Measurements from ENCODE around the gene DLD. TPM values are rescaled to one million over a fixed set of nuclear protein-coding genes. Genes with fewer than 3 reads are reported as not detected.
"Not testable (repeated sequence)": the region's sequence is repeated elsewhere in the genome, so short reads cannot be mapped to it uniquely, and the experiment has no call there.

Gene DLD
- total RNA-seq, 2 donors from 2014 or later: 60.4 to 60.9 TPM

- no peak for DNase-seq (ENCODE audit: low spot score)
- intact Hi-C loops (cut with DNase I): no loop called here
Measured at GRCh38 chr7:107900496-107901015, 9.6 kb downstream of the DLD start.

DNA sequence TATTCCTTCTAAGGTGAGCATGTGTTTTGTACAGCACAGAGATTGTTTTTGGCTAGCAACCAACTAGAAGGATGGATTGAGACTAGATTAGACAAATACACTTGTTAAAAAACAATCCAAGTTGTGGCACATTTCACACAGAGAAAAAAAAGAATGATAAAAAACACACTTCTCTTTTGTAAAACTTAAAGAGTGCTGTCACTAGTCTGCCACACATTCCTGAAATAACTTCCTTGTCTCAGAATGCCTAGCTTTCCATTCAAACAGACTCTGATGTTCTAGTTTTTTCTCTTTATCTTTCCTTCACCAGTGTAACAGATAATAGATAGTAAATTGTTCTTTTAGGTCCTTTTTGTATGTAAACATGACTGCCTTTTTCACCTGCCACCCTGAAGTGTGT, 11.4 kb downstream of the DLD start:
- no peak for DNase-seq (ENCODE audit: low spot score)
- intact Hi-C loops (cut with DNase I): no loop called here

GRCh38 chr7:107907790-107908189, 16.8 kb downstream of the DLD start:
- intact Hi-C loops (cut with DNase I): no loop called here
- DNase-seq (ENCODE audit: low spot score): no peak

DNA sequence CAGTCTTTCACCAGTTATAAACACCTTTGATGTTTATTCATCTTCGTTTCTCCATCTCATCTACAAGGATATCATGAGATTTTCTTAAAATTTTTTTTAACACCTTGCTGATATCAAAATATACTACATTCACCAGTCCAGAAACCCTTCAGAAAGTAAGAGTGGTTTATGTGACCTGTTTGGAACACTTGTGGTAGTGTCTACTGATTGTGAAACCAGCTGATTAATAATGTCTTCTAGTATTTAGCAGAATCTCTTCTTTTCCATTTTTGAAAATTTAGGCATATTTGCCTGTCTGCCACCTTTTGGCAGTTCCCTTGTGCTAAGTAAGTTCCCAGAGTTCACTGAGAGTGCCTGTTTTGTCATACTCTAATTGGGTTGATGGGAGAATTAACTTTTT, 18.5 kb downstream of the DLD start:
- DNase-seq (ENCODE audit: low spot score): no peak
- intact Hi-C loops (cut with DNase I): no loop called here

GRCh38 chr7:107911981-107912380, 21.0 kb downstream of the DLD start:
- no peak for DNase-seq (ENCODE audit: low spot score)
- intact Hi-C loops (cut with DNase I): no loop called here

DNA sequence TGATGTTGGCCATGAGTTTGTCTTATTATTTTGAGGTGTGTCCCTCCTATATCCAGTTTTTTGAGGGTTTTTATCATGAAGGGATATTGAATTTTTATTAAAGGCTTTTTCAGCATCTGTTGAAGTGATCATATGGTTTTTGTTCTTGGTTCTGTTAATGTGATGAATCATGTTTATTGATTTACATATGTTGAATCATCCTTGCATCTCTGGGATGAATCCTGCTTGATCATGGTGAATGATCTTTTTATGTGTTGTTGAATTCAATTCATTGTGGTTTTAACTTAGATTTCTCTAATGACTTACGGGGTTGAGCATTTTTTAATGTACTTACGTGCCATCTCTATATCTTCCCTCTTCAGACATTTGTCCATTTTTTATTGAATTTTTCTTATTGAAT, 22.9 kb downstream of the DLD start:
- DNase-seq (ENCODE audit: low spot score): no peak
- intact Hi-C loops (cut with DNase I): no loop called here

- no peak for DNase-seq (ENCODE audit: low spot score)
- intact Hi-C loops (cut with DNase I): no loop called here
Measured at GRCh38 chr7:107914831-107915230, 23.8 kb downstream of the DLD start.

DNA sequence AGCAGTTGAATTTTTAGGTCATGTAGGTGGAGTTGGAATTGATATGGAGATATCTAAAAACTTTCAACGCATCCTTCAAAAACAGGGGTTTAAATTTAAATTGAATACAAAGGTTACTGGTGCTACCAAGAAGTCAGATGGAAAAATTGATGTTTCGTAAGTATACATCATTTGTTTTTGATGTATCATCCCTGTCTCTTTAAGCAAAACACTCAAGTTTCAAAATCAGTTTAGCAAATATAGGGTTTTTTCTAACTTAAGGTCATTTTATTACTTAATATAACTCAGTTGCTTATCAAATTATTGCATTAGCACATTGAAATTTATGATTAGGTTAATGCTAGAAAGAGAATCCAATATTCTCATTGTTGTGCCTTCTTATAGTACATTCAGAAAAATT, 24.6 kb downstream of the DLD start:
- no peak for DNase-seq (ENCODE audit: low spot score)
- intact Hi-C loops (cut with DNase I): no loop called here

- no peak for DNase-seq (ENCODE audit: low spot score)
- intact Hi-C loops (cut with DNase I): no loop called here
Measured at GRCh38 chr7:107917763-107918651, 27.0 kb downstream of the DLD start.

DNA sequence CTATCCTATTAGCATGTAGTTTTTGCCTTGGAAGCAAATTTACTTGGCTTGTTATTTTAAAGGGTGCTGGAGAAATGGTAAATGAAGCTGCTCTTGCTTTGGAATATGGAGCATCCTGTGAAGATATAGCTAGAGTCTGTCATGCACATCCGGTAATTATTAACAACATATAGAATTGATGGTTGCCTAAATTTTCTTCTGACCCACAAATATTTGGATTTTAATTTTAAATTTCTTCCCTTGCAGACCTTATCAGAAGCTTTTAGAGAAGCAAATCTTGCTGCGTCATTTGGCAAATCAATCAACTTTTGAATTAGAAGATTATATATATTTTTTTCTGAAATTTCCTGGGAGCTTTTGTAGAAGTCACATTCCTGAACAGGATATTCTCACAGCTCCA, 28.0 kb downstream of the DLD start:
- DNase-seq (ENCODE audit: low spot score): no peak
- intact Hi-C loops (cut with DNase I): no loop called here

GRCh38 chr7:107920048-107920772, 29.2 kb downstream of the DLD start:
- intact Hi-C loops (cut with DNase I): no loop called here
- DNase-seq (ENCODE audit: low spot score): no peak

DNA sequence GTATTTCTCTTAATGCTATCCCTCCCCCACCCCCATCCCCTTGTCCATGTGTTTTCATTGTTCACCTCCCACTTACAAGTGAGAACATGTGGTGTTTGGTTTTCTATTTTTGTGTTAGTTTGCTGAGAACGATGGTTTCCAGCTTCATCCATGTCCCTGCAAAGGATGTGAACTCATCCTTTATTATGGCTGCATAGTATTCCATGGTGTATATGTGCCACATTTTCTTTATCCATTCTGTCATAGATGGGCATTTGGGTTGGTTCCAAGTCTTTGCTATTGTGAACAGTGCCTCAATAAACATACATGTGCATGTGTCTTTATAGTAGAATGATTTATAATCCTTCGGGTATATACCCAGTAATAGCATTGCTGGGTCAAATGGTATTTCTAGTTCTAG, 30.8 kb downstream of the DLD start:
- DNase-seq (ENCODE audit: low spot score); intact Hi-C loops (cut with DNase I): not testable (repeated sequence)

DNA sequence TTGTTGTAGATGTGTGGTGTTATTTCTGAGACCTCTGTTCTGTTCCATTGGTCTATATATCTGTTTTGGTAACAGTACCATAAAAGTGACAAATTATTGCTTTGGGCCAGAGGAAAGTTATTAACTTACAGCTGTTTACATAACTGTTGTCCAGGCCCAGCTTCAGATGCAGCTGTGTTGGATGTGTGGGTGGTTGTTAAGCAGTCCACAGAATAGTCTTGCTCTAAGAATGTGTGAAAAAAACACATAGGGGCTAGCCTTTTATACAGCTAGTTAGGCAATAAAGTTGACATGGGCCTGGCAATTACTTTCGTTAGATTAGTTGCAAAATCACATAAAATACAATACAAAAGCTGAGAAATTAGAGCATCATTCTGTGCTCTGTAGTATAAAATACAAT, 31.9 kb downstream of the DLD start:
- DNase-seq (ENCODE audit: low spot score): no peak
- intact Hi-C loops (cut with DNase I): no loop called here

DNA sequence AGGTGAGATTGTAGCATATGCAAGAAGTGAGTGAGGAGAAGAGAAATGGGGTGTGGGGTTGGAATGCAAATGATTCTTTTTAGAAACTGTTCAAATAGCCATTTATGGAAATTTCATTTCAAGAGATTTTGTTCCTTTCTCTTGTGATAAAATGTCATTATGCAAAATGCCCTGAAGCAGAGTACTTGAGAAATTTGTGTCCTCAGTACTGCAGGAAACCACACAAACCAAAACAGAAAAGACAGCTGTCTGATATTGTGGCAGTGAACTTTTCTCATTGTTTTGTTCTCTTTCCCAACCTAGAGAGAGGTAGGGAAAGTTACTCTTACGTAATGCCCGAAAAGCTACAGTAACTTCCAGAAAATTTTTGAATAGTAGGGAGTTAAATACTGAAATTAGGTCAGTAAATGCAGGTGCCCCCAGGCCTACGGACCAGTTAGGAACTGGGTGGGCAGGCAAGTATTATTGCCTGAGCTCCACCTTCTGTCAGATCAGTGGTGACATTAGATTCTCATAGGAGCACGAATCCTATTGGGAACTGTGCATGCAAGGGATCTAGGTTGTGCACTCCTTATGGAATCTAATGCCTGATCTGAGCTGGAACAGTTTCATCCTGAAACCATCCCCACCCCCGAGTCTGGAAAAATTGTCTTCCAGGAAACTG, 34.0 kb downstream of the DLD start:
- intact Hi-C loops (cut with DNase I): no loop called here
- no peak for DNase-seq (ENCODE audit: low spot score)

DNA sequence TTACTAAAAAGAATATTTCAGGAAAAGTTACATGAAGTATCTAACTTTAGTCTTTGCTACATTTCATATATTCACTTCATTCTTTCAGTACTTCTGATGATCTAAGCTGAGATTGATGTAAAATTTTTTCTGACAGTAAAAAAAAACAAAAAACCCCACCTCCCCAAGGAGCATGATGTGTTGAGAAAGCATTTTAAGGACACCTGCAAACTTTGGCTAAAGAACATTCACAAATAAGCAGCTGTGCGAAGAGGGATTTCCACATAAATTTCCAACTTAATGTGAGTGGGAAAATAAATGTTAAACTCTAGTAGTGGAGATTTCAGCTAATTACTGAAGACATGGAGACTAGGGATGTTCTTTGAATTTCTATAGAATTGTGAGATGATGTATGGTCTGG, 35.5 kb downstream of the DLD start:
- intact Hi-C loops (cut with DNase I): no loop called here
- DNase-seq (ENCODE audit: low spot score): no peak

DNA sequence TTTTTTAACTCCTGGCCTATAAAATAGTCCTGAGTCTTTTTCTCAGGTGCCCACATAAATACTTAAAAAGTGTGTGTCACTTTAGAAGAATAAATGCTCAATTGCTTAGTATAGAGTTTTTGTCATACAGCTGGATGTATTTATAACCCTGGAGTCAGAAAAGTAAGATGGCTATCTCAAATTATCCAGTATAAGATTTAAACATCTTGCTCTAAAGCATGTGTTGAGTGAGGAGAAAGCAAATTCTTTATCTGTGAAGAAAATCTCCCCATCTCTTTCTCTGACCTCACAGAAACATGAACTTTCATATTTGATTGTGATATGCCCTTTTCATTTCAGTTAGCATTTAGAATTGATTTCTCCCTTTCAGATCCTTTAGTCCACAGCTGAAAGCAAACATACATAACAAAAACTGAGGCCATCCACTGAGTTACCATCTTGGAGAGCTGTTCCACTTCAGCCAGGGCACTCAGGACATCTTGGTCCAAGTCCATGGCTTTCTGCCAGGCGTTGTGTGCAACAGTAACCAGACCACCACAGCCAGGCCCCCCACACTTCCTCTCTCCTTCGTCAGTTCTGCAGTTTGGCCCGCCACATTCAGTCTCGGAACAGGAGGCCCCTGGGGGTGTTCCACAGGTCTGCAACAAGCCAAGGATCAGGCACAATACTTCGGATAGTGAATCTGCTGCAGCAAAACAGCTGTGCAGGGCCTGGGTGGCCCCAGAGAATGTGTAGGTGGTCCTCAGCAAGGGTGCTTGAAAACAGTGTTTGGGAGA, 40.9 kb downstream of the DLD start:
- DNase-seq (ENCODE audit: low spot score): no peak
- intact Hi-C loops (cut with DNase I): no loop called here

GRCh38 chr7:107932805-107933204, 41.8 kb downstream of the DLD start:
- intact Hi-C loops (cut with DNase I): no loop called here
- DNase-seq (ENCODE audit: low spot score): no peak

GRCh38 chr7:107933386-107934013, 42.5 kb downstream of the DLD start:
- intact Hi-C loops (cut with DNase I): no loop called here
- no peak for DNase-seq (ENCODE audit: low spot score)
